Endothelial cell of umbilical vein (primary cell): ENCODE results near the gene PRXL2A.

Experiments
- EZH2 ChIP-seq: IDR thresholded peaks from 2 replicates; pipeline ENCODE4 v1.6.1; 2012; ENCODE audit warnings: borderline replicate concordance, low read depth, mild to moderate bottlenecking, moderate library complexity, low read length, inconsistent platforms; ENCODE audit not compliant: severe bottlenecking
- TF ChIP-seq, protein P1 (sequence below), 2 donors: IDR thresholded peaks; 1 replicate in 1 of 2; 2 replicates in 1 of 2; pipeline ENCODE4 v1.5.1; 2011; ENCODE audit warnings: low read length in 2 of 2, mild to moderate bottlenecking in 2 of 2, moderate library complexity in 2 of 2, control low read depth in 1 of 2, inconsistent platforms in 1 of 2, low read depth in 1 of 2; ENCODE audit not compliant: insufficient read depth in 1 of 2; ENCODE audit errors: extremely low read depth in 1 of 2

DNA sequence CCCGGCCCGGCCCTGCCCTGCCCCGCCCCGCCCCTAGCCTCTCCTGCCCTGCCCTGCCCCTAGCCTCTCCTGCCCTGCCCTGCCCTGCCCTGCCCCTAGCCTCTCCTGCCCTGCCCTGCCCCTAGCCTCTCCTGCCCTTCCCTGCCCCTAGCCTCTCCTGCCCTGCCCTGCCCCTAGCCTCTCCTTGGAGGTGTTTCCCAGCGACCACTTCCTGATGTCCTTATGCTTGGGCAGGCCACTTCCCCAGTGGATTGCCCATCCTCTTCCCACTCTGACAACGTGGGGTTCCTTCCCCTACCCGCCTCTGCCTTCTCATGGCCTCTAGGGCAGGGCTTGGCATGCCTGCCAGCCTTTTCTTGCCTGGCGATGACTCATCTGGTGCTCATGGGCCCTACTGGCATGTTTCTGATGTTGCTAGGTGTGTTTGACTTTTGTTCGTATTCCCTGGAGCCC lies 21.2 kb downstream of the PRXL2A start:
- TF ChIP-seq, protein P1, sequence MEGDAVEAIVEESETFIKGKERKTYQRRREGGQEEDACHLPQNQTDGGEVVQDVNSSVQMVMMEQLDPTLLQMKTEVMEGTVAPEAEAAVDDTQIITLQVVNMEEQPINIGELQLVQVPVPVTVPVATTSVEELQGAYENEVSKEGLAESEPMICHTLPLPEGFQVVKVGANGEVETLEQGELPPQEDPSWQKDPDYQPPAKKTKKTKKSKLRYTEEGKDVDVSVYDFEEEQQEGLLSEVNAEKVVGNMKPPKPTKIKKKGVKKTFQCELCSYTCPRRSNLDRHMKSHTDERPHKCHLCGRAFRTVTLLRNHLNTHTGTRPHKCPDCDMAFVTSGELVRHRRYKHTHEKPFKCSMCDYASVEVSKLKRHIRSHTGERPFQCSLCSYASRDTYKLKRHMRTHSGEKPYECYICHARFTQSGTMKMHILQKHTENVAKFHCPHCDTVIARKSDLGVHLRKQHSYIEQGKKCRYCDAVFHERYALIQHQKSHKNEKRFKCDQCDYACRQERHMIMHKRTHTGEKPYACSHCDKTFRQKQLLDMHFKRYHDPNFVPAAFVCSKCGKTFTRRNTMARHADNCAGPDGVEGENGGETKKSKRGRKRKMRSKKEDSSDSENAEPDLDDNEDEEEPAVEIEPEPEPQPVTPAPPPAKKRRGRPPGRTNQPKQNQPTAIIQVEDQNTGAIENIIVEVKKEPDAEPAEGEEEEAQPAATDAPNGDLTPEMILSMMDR (IDR thresholded peaks at IDR 0.05; ENCODE audit: extremely low read depth in 1 of 2, insufficient read depth in 1 of 2, low read depth in 1 of 2, low read length in 2 of 2): no peak
- TF ChIP-seq EZH2: no peak
